ENCODE results near the gene CD27. TPM values are rescaled to one million over a fixed set of nuclear protein-coding genes. Genes with fewer than 3 reads are reported as not detected.
"Not testable (repeated sequence)": the region's sequence is repeated elsewhere in the genome, so short reads cannot be mapped to it uniquely, and the experiment has no call there.

The CD27 gene
- total RNA-seq, 1 experiment from 2014 or later, result not detected

DNA sequence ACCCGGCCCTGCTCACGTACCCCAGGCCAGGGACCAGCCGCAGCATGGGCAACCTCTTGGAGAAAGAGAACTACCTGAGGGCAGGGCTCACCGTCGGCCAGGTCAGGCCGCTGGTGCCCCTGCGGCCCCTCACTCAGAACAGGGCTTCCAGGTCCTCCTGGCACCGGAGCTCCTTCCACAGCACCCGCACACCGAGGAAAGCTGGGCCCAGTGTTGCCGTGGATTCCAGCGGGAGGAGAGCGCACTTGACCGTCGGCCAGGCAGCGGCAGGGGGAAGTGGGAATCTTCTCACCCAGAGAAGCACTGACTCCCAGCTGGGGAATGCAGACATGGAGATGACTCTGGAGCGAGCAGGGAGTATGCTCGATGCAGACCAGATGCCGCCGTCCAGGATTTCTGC, 33.7 kb downstream of the CD27 start:
- DNase-seq (ENCODE audit: low read depth), result no peak

DNA sequence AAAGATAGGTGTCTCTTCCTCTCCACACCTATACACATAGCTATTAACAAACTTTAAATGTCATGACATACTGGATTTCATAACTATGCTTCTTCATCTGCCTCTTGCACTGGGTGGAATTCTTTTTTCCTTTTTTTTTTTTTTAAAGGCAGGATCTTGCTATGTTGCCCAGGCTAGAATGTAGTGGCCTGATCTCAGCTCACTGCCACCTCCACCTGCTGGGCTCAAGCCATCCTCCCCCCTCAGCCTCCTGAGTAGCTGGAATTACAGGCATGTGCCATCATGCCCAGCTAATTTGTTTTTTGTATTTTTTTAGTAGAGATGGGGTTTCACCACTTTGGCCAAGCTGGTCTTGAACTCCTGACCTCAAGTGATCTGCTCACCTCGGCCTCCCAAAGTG, 43.5 kb downstream of the CD27 start:
- DNase-seq (ENCODE audit: low read depth), result no peak

DNA sequence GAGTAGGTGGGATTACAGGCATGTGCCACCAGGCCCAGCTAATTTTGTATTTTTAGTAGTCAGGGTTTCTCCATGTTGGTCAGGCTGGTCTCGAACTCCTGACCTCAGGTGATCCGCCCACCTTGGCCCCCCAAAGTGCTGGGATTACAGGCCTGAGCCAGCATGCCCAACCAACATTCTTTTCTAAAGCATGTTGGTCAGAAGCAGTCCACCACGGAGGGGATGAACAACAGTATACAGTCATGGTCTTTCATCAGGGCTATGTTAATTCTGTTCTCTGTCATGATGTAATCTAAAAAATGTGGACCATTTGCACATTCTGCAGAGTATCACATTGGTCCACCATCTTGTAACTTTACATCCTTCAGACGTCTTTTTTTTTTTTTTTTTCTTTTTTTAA, 44.7 kb downstream of the CD27 start:
- no peak for DNase-seq (ENCODE audit: low read depth)

DNA sequence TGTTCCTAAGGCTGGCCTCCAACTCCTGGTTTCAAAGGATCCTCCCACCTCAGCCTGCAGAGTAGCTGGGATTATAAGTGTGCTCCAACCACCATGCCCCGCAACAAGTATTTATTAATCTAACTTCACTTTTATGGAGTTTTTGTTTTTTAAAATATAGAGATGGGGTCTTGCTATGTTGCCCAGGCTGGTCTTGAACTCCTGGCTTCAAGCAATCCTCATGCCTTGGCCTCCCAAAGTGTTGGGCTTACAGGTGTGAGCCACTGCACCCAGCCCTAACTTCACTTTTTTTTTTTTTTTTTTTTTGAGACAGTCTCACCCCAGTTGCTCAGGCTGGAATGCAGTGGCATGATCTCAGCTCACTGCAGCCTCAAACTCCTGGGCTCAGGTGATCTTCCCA, 45.9 kb downstream of the CD27 start:
- not testable (repeated sequence) for DNase-seq (ENCODE audit: low read depth)

DNA sequence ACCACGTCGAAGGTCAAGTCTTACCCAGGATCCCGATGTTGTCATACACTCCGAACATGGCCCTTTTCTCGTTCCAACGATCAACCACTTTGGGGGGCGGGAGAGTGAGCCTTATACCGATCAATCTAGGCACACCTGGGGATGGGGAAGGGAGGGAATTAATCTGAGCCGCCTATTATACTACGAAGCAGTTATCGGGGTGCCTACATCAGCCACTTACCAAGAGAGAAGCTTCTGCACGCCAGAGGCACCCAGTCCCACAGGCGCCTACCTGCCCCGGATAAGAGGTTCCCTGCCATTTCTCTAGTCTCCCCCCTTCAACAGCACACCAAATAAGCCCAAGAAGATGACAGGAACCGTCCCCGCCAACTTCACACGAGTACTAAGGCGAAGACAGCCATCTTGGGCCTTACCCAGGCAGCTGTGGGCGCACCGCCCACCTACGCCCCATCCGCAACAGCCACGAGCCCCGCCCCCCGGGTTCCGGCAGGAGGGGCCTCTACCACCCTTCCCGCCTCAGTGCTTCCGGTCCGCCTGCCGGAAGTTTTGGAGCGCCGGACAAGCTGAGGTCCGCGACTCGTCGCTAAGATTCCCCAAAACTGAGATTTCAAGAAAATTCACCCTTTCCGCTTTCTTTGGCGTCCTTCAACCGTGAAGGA, 48.2 kb downstream of the CD27 start, which contains the start of gene MRPL51:
Gene MRPL51, minus strand, starts transcription at position 425 of the 659 bp plus-strand sequence. Its CDS starts 126 bp downstream, at position 299.
- peak; percentile 94 for DNase-seq (ENCODE audit: low read depth)

DNA sequence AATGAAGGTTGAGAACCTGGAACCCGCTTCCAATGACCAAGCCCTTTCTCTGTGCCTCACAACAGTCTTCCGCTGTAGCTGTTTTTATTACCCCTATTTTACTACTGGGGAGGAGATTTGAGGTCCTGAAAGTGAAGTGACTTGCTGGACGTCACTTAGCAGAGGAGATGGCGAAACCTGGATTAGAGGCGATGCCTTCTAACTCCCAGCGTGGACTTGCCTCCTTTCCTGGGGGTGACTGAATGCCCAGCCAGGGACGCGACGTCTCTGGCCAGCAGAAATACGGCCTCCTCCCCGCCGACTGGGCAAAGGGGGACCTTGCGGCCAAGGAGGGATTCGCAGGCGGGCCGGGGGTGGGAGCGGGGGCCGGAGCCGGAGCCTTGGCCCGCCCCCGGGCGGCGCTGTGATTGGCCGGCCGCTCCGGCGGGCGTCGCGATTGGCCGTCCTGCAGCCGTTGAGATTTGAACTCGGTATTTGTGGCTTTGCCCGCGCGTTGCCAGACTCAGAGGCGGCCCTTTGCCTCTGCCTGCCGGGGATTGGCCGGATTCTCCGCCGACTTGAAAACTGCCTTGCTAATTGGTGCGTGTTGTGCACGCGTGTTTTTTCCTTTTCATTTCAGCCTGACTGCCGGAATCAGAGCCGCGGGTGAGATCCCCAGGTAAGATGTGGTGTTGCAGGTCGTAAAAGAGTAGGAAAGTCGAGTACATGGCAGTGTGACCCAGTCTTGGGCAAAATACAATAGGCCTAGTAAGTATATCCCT, 48.9 kb downstream of the CD27 start, which contains the start of gene NCAPD2:
Gene NCAPD2, plus strand, starts transcription at position 606 of the 761 bp plus-strand sequence. CDS start 997 bp downstream, outside the sequence.
- peak; percentile 99 for DNase-seq (ENCODE audit: low read depth)

DNA sequence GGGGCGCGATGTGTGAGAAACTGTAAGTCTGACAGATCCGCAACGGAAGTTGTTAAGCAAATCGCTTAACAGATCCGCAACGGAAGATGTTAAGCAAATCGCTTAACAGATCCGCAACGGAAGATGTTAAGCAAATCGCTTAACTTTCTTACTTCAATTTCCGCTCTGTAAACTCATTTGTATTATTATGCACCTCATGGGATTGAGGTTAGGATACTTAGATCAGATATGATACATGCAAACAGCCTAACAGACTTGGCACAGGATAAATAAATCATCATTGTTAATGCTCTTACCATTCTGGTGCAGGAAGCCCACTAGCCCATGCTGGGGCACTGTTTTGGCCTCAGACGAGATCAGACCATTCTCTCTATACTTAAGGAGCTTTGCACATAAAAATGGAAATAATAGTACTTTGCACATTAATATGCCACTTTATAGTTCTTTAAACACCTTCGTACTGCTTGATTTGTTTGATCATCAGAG, 49.5 kb downstream of the CD27 start:
- DNase-seq (ENCODE audit: low read depth), result no peak

DNA sequence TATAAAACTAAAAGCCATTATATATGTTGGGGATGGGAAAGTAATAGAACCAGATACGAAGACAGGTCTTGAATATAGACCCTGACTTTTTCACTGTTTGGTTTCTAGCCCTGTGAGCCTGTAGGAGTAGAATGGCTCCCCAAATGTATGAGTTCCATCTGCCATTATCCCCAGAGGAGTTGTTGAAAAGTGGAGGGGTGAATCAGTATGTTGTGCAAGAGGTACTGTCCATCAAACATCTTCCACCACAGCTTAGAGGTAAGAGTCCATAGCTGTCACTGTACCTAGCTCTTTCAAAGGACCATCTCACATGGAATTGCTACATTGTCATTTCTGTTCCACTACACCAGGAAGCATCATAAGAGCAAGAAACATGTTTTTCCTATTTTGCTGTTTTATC, 50.2 kb downstream of the CD27 start:
- DNase-seq (ENCODE audit: low read depth), result no peak

DNA sequence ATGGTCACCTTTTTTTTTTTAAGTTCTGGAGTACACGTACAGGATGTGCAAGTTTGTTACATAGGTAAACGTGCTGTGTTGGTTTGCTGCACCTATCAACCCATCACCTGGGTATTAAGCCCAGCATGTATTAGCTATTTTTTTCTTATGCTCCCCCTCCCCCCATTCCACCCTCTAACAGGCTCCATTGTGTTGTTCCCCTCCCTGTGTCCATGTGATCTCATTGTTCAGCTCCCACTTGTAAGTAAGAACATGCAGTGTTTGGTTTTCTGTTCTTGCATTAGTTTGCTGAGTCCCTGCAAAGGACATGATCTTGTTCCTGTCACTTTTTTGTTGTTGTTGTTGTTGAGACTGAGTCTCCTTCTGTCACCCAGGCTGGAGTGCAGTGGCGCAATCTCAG, 52.5 kb downstream of the CD27 start:
- DNase-seq (ENCODE audit: low read depth), result not testable (repeated sequence)

DNA sequence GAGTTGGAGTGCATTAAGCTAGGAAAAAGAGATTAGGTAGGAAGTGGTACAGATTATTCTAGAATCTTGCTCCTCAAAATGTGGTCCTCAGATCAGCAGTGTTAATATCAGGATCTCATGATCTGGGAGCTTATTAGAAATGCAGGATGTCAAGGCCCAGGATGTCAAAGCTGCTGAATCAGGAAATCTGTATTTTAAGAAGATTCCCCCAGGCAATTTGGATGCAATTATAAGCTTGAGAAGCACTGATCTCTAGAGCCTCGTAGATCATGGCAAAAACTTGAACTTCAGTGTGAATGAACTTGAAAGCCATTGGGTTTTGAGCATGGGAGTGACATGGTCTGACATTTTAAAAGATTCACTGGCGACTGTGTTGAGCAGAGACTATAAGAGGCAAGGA, 55.7 kb downstream of the CD27 start:
- no peak for DNase-seq (ENCODE audit: low read depth)

Other genes starting within 250 kb of the CD27 start
- 35.8 and 41.8 TPM in 2 replicates for gene CD9, start 244.6 kb upstream of the CD27 start, total RNA-seq (2014; rRNA removed; shearing (Covaris generic))
- 0.07 TPM in 1 of 2 replicates, not detected in the other for gene PLEKHG6, start 134.3 kb upstream of the CD27 start, total RNA-seq (2014; rRNA removed; shearing (Covaris generic))
- 124 and 209 TPM in 2 replicates for gene TNFRSF1A, start 102.9 kb upstream of the CD27 start, total RNA-seq (2014; rRNA removed; shearing (Covaris generic))
- 0.11 and 1.8 TPM in 2 replicates for gene SCNN1A, start 69.4 kb upstream of the CD27 start, total RNA-seq (2014; rRNA removed; shearing (Covaris generic))
- gene LTBR, start 60.8 kb upstream of the CD27 start, total RNA-seq (2014; rRNA removed; shearing (Covaris generic)), result 84.7 and 105 TPM in 2 replicates
- gene TAPBPL, start 7.1 kb downstream of the CD27 start, total RNA-seq (2014; rRNA removed; shearing (Covaris generic)), result 11.6 and 12.9 TPM in 2 replicates
- 3.8 and 5.5 TPM in 2 replicates for gene VAMP1, start 25.7 kb downstream of the CD27 start, total RNA-seq (2014; rRNA removed; shearing (Covaris generic))
- gene MRPL51, start 48.3 kb downstream of the CD27 start, total RNA-seq (2014; rRNA removed; shearing (Covaris generic)), result 241 and 261 TPM in 2 replicates
- gene NCAPD2, start 49.1 kb downstream of the CD27 start, total RNA-seq (2014; rRNA removed; shearing (Covaris generic)), result 158 and 173 TPM in 2 replicates
- gene GAPDH, start 89.6 kb downstream of the CD27 start, total RNA-seq (2014; rRNA removed; shearing (Covaris generic)), result 10,781 and 12,621 TPM in 2 replicates
- 7.7 and 9.5 TPM in 2 replicates for gene IFFO1, start 111.1 kb downstream of the CD27 start, total RNA-seq (2014; rRNA removed; shearing (Covaris generic))
- gene NOP2, start 123.3 kb downstream of the CD27 start, total RNA-seq (2014; rRNA removed; shearing (Covaris generic)), result 80.0 and 90.1 TPM in 2 replicates
- gene CHD4, start 162.4 kb downstream of the CD27 start, total RNA-seq (2014; rRNA removed; shearing (Covaris generic)), result 348 and 371 TPM in 2 replicates
- gene LPAR5, start 191.0 kb downstream of the CD27 start, total RNA-seq (2014; rRNA removed; shearing (Covaris generic)), result 0.27 and 0.29 TPM in 2 replicates
- not detected in 2 replicates for gene ACRBP, start 202.5 kb downstream of the CD27 start, total RNA-seq (2014; rRNA removed; shearing (Covaris generic))
- gene ING4, start 218.2 kb downstream of the CD27 start, total RNA-seq (2014; rRNA removed; shearing (Covaris generic)), result 22.3 and 25.5 TPM in 2 replicates
- 28.8 and 42.6 TPM in 2 replicates for gene ZNF384, start 244.4 kb downstream of the CD27 start, total RNA-seq (2014; rRNA removed; shearing (Covaris generic))

All from HT1080 (cell line).